OCI-LY3 (cell line): ENCODE measurements around the gene DOCK4.

Experiments
- EZH2phosphoT487 ChIP-seq: fragments of 200-600 bp; shearing (Covaris generic); IDR thresholded peaks from 2 replicates; pipeline ENCODE4 v1.6.1; 2018; ENCODE audit warnings: antibody characterized with exemption, mixed run types, low read depth
- TF ChIP-seq, protein P1 (sequence below): fragments of 200-600, 300-600 bp; sonication (generic); IDR thresholded peaks from 2 replicates; pipeline ENCODE4 v1.5.1; 2014; ENCODE audit warnings: antibody characterized with exemption, low read length, low read depth

- TF ChIP-seq, protein P1, sequence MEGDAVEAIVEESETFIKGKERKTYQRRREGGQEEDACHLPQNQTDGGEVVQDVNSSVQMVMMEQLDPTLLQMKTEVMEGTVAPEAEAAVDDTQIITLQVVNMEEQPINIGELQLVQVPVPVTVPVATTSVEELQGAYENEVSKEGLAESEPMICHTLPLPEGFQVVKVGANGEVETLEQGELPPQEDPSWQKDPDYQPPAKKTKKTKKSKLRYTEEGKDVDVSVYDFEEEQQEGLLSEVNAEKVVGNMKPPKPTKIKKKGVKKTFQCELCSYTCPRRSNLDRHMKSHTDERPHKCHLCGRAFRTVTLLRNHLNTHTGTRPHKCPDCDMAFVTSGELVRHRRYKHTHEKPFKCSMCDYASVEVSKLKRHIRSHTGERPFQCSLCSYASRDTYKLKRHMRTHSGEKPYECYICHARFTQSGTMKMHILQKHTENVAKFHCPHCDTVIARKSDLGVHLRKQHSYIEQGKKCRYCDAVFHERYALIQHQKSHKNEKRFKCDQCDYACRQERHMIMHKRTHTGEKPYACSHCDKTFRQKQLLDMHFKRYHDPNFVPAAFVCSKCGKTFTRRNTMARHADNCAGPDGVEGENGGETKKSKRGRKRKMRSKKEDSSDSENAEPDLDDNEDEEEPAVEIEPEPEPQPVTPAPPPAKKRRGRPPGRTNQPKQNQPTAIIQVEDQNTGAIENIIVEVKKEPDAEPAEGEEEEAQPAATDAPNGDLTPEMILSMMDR: no peak
- no peak for TF ChIP-seq EZH2phosphoT487
Observed at GRCh38 chr7:111937163-111937562, 269.0 kb downstream of the DOCK4 start.
